GM13977 (cell line): ENCODE measurements around the gene ARRDC1.
"Not testable (repeated sequence)": the region's sequence is repeated elsewhere in the genome, so short reads cannot be mapped to it uniquely, and the experiment has no call there.

Experiments used
- DNase-seq: peaks from one replicate; pipeline ENCODE4 v3.0.0; 2012; ENCODE audit warnings: low spot score
- CTCF ChIP-seq: IDR thresholded peaks from 2 replicates; pipeline ENCODE4 v1.5.1; 2012; ENCODE audit warnings: mild to moderate bottlenecking, control low read depth; ENCODE audit not compliant: insufficient read depth; ENCODE audit errors: extremely low read depth, missing control alignments
- in situ Hi-C: fragments of 300-500 bp; cut with MboI; formaldehyde crosslinking; loops from one replicate; pipeline ENCODE4 v1.12.0; 2022; ENCODE audit warnings: low sequenced_read_pairs, low pct_unique_long_range_greater_than_20kb, mixed read lengths, inconsistent platforms; ENCODE audit not compliant: unreplicated experiment

The ARRDC1 gene

GRCh38 chr9:137605121-137606004 lies at the start of gene ARRDC1:
Gene ARRDC1, plus strand, starts transcription at chr9:137605686. Its CDS starts 32 bp downstream, at chr9:137605718.
- DNase-seq = peak; percentile 100
- in situ Hi-C loops = no loop called here
- no peak for TF ChIP-seq CTCF

- in situ Hi-C loops = no loop called here
- no peak for DNase-seq
- TF ChIP-seq CTCF = no peak
These were observed 49.2 kb upstream of the ARRDC1 start for GRCh38 chr9:137556069-137556838.

- in situ Hi-C loops = no loop called here
- no peak for TF ChIP-seq CTCF
- DNase-seq = no peak
These were observed 47.4 kb upstream of the ARRDC1 start for GRCh38 chr9:137558127-137558526.

GRCh38 chr9:137564134-137564533 lies 41.4 kb upstream of the ARRDC1 start:
- no peak for DNase-seq
- in situ Hi-C loops = no loop called here
- TF ChIP-seq CTCF = no peak

GRCh38 chr9:137564817-137565411 lies 40.6 kb upstream of the ARRDC1 start:
- no peak for DNase-seq
- in situ Hi-C loops = no loop called here
- TF ChIP-seq CTCF = no peak

GRCh38 chr9:137568445-137568844 lies 37.0 kb upstream of the ARRDC1 start:
- DNase-seq, in situ Hi-C loops: not testable (repeated sequence)
